HepG2 (cell line): ENCODE data around the gene TST. TPM values are rescaled to one million over a fixed set of nuclear protein-coding genes. Genes with fewer than 3 reads are reported as not detected.

Experiments
- ATAC-seq: fragments of 200-7000 bp; cut with Tn5 transposase; 3 replicates; pipeline ENCODE4 v1.9.1; 2020; ENCODE audit warnings: mild to moderate bottlenecking, moderate library complexity
- BruUV-seq: library from RNA; stranded (reverse); fragments of 400-500 nt; replicated peaks from 2 replicates; lab custom pipeline; 2021; lab: Mats Ljungman, UMichigan
- CTCF ChIA-PET: fragments of 300-600 bp; formaldehyde crosslinking; extraction: SDS; loops from one replicate; lab custom pipeline; 2021; ENCODE audit warnings: low total read pairs, inconsistent platforms, low intra/inter-chr PET ratio; lab: Yijun Ruan, JAX
- POLR2A ChIA-PET: fragments of 350-600 bp; sonication (Branson Sonifier 250); formaldehyde crosslinking; loops from one replicate; lab custom pipeline; 2020; ENCODE audit warnings: antibody characterized with exemption, inconsistent platforms; lab: Yijun Ruan, JAX
- DNase-seq: peaks from one replicate; pipeline ENCODE4 v3.0.0-alpha.2; 2015; ENCODE audit warnings: low spot score
- FAIRE-seq: peaks from 3 replicates; lab custom pipeline; 2011; peaks lifted over from hg19 to GRCh38; lab: Jason Lieb, UNC
- H2AFZ ChIP-seq: one replicate; pipeline ENCODE4 v1.6.1; 2011; ENCODE audit warnings: low read length, inconsistent platforms
- H3K27ac ChIP-seq: fragments of 300-600 bp; 3 replicates; pipeline ENCODE4 v1.8.0; 2011; ENCODE audit warnings: mixed run types, mild to moderate bottlenecking, mixed read lengths, low read length, inconsistent platforms; ENCODE audit not compliant: insufficient read depth; ENCODE audit errors: extremely low read length
- H3K27me3 ChIP-seq, 2 experiments: fragments of 200-600 bp in 1 of 2; 2 replicates in 1 of 2; 3 replicates in 1 of 2; pipeline versions ENCODE4 v1.6.0 to v1.8.0; 2011; ENCODE audit warnings: low read length in 2 of 2, mild to moderate bottlenecking in 2 of 2, moderate library complexity in 2 of 2, inconsistent platforms in 1 of 2; ENCODE audit not compliant: insufficient read depth in 2 of 2, control insufficient read depth in 1 of 2
- H3K36me3 ChIP-seq, 2 experiments: fragments of 200-600 bp in 1 of 2; replicated peaks in 1 of 2; 2 replicates in 1 of 2; 3 replicates in 1 of 2; pipeline versions ENCODE4 v1.5.1 to v1.8.0; 2011; ENCODE audit warnings: low read length in 2 of 2, inconsistent platforms in 1 of 2; ENCODE audit not compliant: insufficient read depth in 2 of 2, control insufficient read depth in 1 of 2
- H3K4me1 ChIP-seq: 2 replicates; pipeline ENCODE4 v1.5.1; 2012; ENCODE audit warnings: low read length, inconsistent platforms; ENCODE audit not compliant: insufficient read depth
- H3K4me2 ChIP-seq: 2 replicates; pipeline ENCODE4 v1.6.0; 2011; ENCODE audit warnings: low read depth, low read length, inconsistent platforms
- H3K4me3 ChIP-seq, 3 experiments: fragments of 200-600 bp in 1 of 3; sonication (generic), shearing (Covaris generic) in 1 of 3; replicated peaks in 1 of 3; 2 replicates each; pipeline ENCODE4 v1.5.1; 2011 to 2016; ENCODE audit warnings: low read length in 3 of 3, inconsistent platforms in 2 of 3, low read depth in 2 of 3, mild to moderate bottlenecking in 2 of 3, control low read depth in 1 of 3, mixed read lengths in 1 of 3; ENCODE audit not compliant: insufficient read depth in 1 of 3
- H3K79me2 ChIP-seq: one replicate; pipeline ENCODE4 v1.6.1; 2011; ENCODE audit warnings: low read length, inconsistent platforms; ENCODE audit not compliant: insufficient read depth
- H3K9ac ChIP-seq: 2 replicates; pipeline ENCODE4 v1.6.0; 2011; ENCODE audit warnings: mild to moderate bottlenecking, low read depth, low read length, inconsistent platforms; ENCODE audit not compliant: insufficient read depth
- H3K9me3 ChIP-seq: 2 replicates; pipeline ENCODE4 v1.5.1; 2012; ENCODE audit warnings: mild to moderate bottlenecking, low read length
- H4K20me1 ChIP-seq: 2 replicates; pipeline ENCODE4 v1.6.0; 2011; ENCODE audit warnings: inconsistent platforms, mild to moderate bottlenecking, low read length, moderate library complexity; ENCODE audit not compliant: insufficient read depth
- CBFB ChIP-seq: sonication (generic); formaldehyde crosslinking; IDR thresholded peaks from 2 replicates; pipeline ENCODE4 v1.4.0; 2020; ENCODE audit warnings: missing genetic modification reagents
- CENPX ChIP-seq: sonication (generic); formaldehyde crosslinking; IDR thresholded peaks from 2 replicates; pipeline ENCODE4 v1.9.0; 2021; ENCODE audit warnings: mild to moderate bottlenecking, missing genetic modification reagents, moderate library complexity
- CREB1 ChIP-seq, 2 experiments: fragments of 450-650 bp in 1 of 2; IDR thresholded peaks; 2 replicates each; pipeline ENCODE4 v1.6.1; 2016 to 2017; ENCODE audit warnings: control low read depth in 1 of 2, mild to moderate bottlenecking in 1 of 2, missing compliant biosample characterization in 1 of 2, missing genetic modification characterization in 1 of 2
- HNRNPLL ChIP-seq: fragments of 200-400 bp; formaldehyde crosslinking; IDR thresholded peaks from 2 replicates; pipeline ENCODE4 v1.6.1; 2017; ENCODE audit warnings: mild to moderate bottlenecking, low read depth, low read length; ENCODE audit not compliant: poor library complexity, severe bottlenecking
- KDM5A ChIP-seq: fragments of 200-600 bp; sonication (generic); IDR thresholded peaks from 2 replicates; pipeline ENCODE4 v1.7.0; 2018; ENCODE audit warnings: antibody characterized with exemption, mild to moderate bottlenecking, low read length, borderline replicate concordance
- MBD4 ChIP-seq: IDR thresholded peaks from 2 replicates; pipeline ENCODE4 v1.6.1; 2012; ENCODE audit warnings: low read length, inconsistent platforms, borderline replicate concordance
- MTF2 ChIP-seq: sonication (generic); formaldehyde crosslinking; IDR thresholded peaks from 2 replicates; pipeline ENCODE4 v1.5.0; 2020; ENCODE audit warnings: missing genetic modification reagents, borderline replicate concordance
- ZBTB8A ChIP-seq: sonication (generic); formaldehyde crosslinking; IDR thresholded peaks from 2 replicates; pipeline ENCODE4 v1.4.0; 2020; ENCODE audit warnings: mild to moderate bottlenecking, low read depth, missing genetic modification reagents, borderline replicate concordance
- WGBS: methylation state at CpG from one replicate; pipeline ENCODE4 v1.1.6; 2017; ENCODE audit warnings: low lambda C conversion rate; 5-methylcytosine and 5-hydroxymethylcytosine counted together
- in situ Hi-C: cut with HindIII; loops from 2 replicates; pipeline ENCODE4 v1.10.0; 2017; ENCODE audit warnings: low pct_unique_long_range_greater_than_20kb; ENCODE audit not compliant: extremely low pct_ligation_motif_present
- intact Hi-C: fragments of 100-400 bp; cut with micrococcal nuclease; formaldehyde crosslinking; loops from one replicate; pipeline ENCODE4 v1.10.0; 2022; ENCODE audit not compliant: unreplicated experiment
- polyA plus RNA-seq, 8 experiments: library from polyadenylated mRNA; depleted of rRNA in 3 of 8; stranded (reverse) in 7 of 8; unstranded in 1 of 8; fragments of >200 nt; fragmentation: Illumina TruSeq in 4 of 8; extraction: Trizol in 4 of 8; gene quantifications; 2 replicates each; pipeline versions ENCODE4 v1.2.1 to v1.2.3, GENCODE V29; 2011 to 2016; ENCODE audit warnings: low read depth in 4 of 8, missing spikeins in 1 of 8, mixed read lengths in 1 of 8; ENCODE audit not compliant: insufficient read depth in 1 of 8
- total RNA-seq, 5 experiments: library from RNA; depleted of rRNA; stranded (reverse); fragments of >200 nt; fragmentation: Illumina TruSeq; extraction: Trizol; gene quantifications; 2 replicates each; pipeline ENCODE4 v1.2.3, GENCODE V29; 2016; ENCODE audit warnings: low read depth in 1 of 5
- TF ChIP-seq, protein P1 (sequence below): IDR thresholded peaks from 2 replicates; pipeline ENCODE4 v1.6.1; 2016
- TF ChIP-seq, protein P2 (sequence below): IDR thresholded peaks from 2 replicates; pipeline ENCODE4 v1.6.1; 2016
- TF ChIP-seq, protein P3 (sequence below): sonication (generic); formaldehyde crosslinking; IDR thresholded peaks from 2 replicates; pipeline ENCODE4 v1.9.0; 2021; ENCODE audit warnings: missing genetic modification reagents, borderline replicate concordance
- TF ChIP-seq, protein P4 (sequence below): sonication (generic); formaldehyde crosslinking; IDR thresholded peaks from 2 replicates; pipeline ENCODE4 v1.5.1; 2020; ENCODE audit warnings: missing genetic modification reagents, mild to moderate bottlenecking, borderline replicate concordance
- TF ChIP-seq, protein P5 (sequence below): sonication (generic); formaldehyde crosslinking; IDR thresholded peaks from 2 replicates; pipeline ENCODE4 v1.8.1; 2023; ENCODE audit warnings: missing genetic modification reagents, inconsistent platforms, borderline replicate concordance

The TST gene
- total and polyA plus RNA-seq, 2 of the 13 experiments (the other 11 are each of a cell fraction or from before 2014, with no cell fraction given) = 44.6 to 63.6 TPM

DNA sequence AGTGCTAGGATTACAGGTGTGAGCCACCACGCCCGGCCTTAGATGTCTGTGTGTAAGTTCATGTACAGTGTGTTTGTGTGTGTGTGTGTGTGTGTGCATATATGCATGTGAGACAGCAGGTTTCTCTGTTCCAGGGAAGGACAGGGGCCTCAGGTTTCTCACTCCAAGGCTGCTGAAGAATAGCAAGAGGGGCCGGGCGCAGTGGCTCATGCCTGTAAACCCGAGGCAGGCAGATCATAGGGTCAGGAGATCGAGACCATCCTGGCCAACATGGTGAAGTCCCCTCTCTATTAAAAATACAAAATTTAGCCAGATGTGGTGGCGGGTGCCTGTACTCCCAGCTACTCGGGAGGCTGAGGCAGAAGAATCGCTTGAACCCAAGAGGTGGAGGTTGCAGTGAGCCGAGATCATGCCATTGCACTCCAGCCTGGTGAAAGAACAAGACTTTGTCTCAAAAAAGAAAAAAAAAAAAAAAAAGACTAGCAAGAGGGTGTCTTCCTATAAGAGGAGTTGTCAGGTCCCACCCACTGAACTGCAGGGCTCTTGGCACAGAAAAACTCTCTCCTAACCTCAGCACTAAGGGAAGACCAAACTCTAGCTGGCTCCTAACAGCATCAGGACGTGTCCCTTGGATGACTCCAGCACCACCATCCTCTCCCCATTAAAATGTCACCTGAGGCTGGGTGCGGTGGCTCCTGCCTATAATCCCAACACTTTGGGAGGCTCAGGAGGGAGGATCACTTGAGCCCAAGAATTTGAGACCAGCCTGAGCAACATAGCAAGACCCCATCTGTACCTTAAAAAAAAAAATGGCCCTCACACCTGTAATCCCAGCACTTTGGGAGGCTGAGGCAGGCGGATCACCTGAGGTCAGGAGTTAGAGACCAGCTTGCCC lies 40.0 kb downstream of the TST start (continued):
- TF ChIP-seq MTF2 = no peak

DNA sequence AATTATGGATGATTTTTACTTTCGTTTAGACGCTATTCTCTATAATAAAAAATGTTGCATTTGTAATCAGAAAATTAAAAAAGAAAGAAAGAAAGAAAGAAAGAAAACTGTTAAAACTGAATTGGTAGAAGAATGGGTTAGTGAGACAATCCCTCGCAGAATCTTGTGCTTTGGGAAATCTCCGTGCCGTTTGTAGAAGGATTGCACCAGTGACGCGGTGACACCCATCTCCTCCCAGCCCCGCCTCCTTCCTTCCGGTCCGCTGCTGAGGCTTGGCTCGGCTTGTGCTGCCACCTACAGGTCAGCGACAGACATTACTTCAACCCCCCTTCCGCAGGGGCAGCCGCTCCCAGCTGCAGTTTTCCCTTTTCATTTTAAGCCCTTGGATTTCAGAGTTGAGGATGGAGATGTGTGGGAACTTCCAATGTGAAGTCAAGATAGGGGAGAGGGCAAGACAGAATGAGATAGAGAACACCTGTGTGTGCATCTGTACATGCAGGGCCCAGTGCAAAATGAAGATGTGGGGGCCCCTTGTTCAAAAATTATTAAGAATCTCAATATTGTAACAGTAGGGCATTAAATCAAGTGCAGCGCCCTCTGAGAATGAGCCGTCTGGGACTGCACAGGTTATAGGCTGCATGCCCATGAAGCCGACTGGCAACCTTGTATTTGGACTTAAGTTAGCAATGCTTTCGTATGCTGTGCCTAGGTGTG lies 41.1 kb downstream of the TST start:
- no peak overlapping the region for H3K27ac ChIP-seq
- no peaks in the 10 kb centered on the region for H3K36me3 ChIP-seq
- no peaks in the 10 kb centered on the region for H4K20me1 ChIP-seq
- H3K4me2 ChIP-seq = peak overlapping the region; percentile 96
- ChIA-PET POLR2A (interaction anchor here (1.1 to 1.5 kb wide), 2 partner anchors 41 to 54 kb away, joined by 4 to 6 read pairs; partner anchors contain the start of gene TST), CTCF (interaction anchor here (1.2 to 2.2 kb wide), 4 partner anchors 8 to 221 kb away, joined by 4 to 11 read pairs (median 6); no protein-coding TSS in a partner anchor)
- intact Hi-C loops (loop anchor here (2.0 to 5.0 kb wide), 2 partner anchors 121 to 196 kb away; no protein-coding TSS in a partner anchor), in situ Hi-C loops (loop anchor here (10.0 kb wide), 1 partner anchor 123 kb away; no protein-coding TSS in a partner anchor)
- WGBS = 6% methylated on average over 18 of the region's 18 CpGs
- BruUV-seq = no TSS peak
- FAIRE-seq (peak; percentile 89), DNase-seq (peak; percentile 72), ATAC-seq (peak; percentile 80)
- no peaks in the 10 kb centered on the region for H3K9me3 ChIP-seq
- peak overlapping the region; percentile 66 for H2AFZ ChIP-seq
- no peak overlapping the region for H3K9ac ChIP-seq
- H3K79me2 ChIP-seq = no peaks in the 10 kb centered on the region
- H3K4me3 ChIP-seq = peak overlapping the region; percentile 38 to 65 (median 55); a peak in 5 of 6 replicates
- peaks cover 6% of the 10 kb centered on the region; the same call in 1 of the 2 replicates for H3K4me1 ChIP-seq
- peaks cover 0 to 7% of the 10 kb centered on the region in 2 experiments; a peak in 2 of 5 replicates for H3K27me3 ChIP-seq
- TF ChIP-seq MBD4 = no peak
- no peak for TF ChIP-seq ZBTB8A (CRISPR knock-in tag)
- no peak for TF ChIP-seq KDM5A
- TF ChIP-seq, protein P1, sequence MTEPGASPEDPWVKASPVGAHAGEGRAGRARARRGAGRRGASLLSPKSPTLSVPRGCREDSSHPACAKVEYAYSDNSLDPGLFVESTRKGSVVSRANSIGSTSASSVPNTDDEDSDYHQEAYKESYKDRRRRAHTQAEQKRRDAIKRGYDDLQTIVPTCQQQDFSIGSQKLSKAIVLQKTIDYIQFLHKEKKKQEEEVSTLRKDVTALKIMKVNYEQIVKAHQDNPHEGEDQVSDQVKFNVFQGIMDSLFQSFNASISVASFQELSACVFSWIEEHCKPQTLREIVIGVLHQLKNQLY (CRISPR knock-in tag) = no peak
- TF ChIP-seq, protein P2, sequence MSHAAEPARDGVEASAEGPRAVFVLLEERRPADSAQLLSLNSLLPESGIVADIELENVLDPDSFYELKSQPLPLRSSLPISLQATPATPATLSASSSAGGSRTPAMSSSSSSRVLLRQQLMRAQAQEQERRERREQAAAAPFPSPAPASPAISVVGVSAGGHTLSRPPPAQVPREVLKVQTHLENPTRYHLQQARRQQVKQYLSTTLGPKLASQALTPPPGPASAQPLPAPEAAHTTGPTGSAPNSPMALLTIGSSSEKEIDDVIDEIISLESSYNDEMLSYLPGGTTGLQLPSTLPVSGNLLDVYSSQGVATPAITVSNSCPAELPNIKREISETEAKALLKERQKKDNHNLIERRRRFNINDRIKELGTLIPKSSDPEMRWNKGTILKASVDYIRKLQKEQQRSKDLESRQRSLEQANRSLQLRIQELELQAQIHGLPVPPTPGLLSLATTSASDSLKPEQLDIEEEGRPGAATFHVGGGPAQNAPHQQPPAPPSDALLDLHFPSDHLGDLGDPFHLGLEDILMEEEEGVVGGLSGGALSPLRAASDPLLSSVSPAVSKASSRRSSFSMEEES (CRISPR knock-in tag) = no peak
- TF ChIP-seq, protein P3, sequence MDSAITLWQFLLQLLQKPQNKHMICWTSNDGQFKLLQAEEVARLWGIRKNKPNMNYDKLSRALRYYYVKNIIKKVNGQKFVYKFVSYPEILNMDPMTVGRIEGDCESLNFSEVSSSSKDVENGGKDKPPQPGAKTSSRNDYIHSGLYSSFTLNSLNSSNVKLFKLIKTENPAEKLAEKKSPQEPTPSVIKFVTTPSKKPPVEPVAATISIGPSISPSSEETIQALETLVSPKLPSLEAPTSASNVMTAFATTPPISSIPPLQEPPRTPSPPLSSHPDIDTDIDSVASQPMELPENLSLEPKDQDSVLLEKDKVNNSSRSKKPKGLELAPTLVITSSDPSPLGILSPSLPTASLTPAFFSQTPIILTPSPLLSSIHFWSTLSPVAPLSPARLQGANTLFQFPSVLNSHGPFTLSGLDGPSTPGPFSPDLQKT (CRISPR knock-in tag) = no peak
- TF ChIP-seq, protein P4, sequence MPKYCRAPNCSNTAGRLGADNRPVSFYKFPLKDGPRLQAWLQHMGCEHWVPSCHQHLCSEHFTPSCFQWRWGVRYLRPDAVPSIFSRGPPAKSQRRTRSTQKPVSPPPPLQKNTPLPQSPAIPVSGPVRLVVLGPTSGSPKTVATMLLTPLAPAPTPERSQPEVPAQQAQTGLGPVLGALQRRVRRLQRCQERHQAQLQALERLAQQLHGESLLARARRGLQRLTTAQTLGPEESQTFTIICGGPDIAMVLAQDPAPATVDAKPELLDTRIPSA = no peak
- peak; percentile 58 for TF ChIP-seq CREB1 (IDR thresholded peaks at IDR 0.05)
- peak; percentile 35; the same call in 1 of the 2 replicates for TF ChIP-seq CREB1 (CRISPR knock-in tag; IDR thresholded peaks at IDR 0.05)
- TF ChIP-seq CBFB (CRISPR knock-in tag) = no peak
- TF ChIP-seq HNRNPLL = no peak
- TF ChIP-seq CENPX (CRISPR knock-in tag) = no peak
- TF ChIP-seq, protein P5, sequence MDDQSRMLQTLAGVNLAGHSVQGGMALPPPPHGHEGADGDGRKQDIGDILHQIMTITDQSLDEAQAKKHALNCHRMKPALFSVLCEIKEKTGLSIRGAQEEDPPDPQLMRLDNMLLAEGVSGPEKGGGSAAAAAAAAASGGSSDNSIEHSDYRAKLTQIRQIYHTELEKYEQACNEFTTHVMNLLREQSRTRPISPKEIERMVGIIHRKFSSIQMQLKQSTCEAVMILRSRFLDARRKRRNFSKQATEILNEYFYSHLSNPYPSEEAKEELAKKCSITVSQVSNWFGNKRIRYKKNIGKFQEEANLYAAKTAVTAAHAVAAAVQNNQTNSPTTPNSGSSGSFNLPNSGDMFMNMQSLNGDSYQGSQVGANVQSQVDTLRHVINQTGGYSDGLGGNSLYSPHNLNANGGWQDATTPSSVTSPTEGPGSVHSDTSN (CRISPR knock-in tag) = no peak
